Neural cell (in vitro differentiated cells): Measurements from ENCODE around the gene PBX1. TPM values are rescaled to one million over a fixed set of nuclear protein-coding genes. Genes with fewer than 3 reads are reported as not detected.

Experiments
- H2AFZ ChIP-seq: fragments of 200-600, 300-800 bp; sonication (generic), shearing (Covaris generic); 2 replicates; pipeline ENCODE4 v1.6.0; 2014; ENCODE audit warnings: low read depth, mild to moderate bottlenecking, antibody characterized with exemption, low read length, moderate library complexity
- H3F3A ChIP-seq: fragments of 200-600 bp; shearing (Covaris generic); 2 replicates; pipeline ENCODE4 v1.6.1; 2016; ENCODE audit warnings: mild to moderate bottlenecking, moderate library complexity, mixed read lengths, antibody characterized with exemption, low read length; ENCODE audit not compliant: insufficient read depth, poor library complexity, severe bottlenecking
- H3K27ac ChIP-seq: fragments of 200-600, 300-800 bp; sonication (generic), shearing (Covaris generic); 2 replicates; pipeline ENCODE4 v1.5.1; 2014; ENCODE audit warnings: mild to moderate bottlenecking, low read length, moderate library complexity
- H3K27me3 ChIP-seq: fragments of 300-800, 200-600 bp; sonication (generic), shearing (Covaris generic); 2 replicates; pipeline ENCODE4 v1.6.0; 2014; ENCODE audit warnings: mild to moderate bottlenecking, low read depth, low read length, moderate library complexity; ENCODE audit not compliant: insufficient read depth
- H3K36me3 ChIP-seq: fragments of 300-800, 200-600 bp; sonication (generic), shearing (Covaris generic); 2 replicates; pipeline ENCODE4 v1.5.1; 2014; ENCODE audit warnings: mild to moderate bottlenecking, antibody characterized with exemption, low read length, moderate library complexity; ENCODE audit not compliant: insufficient read depth
- H3K4me2 ChIP-seq: fragments of 300-800, 200-600 bp; sonication (generic), shearing (Covaris generic); 2 replicates; pipeline ENCODE4 v1.6.0; 2014; ENCODE audit warnings: mild to moderate bottlenecking, low read length
- H3K4me3 ChIP-seq: fragments of 300-800, 200-600 bp; sonication (generic), shearing (Covaris generic); 2 replicates; pipeline ENCODE4 v1.5.1; 2014; ENCODE audit warnings: mild to moderate bottlenecking, low read length, moderate library complexity
- H3K79me2 ChIP-seq: fragments of 200-600 bp; shearing (Covaris generic); replicated peaks from 2 replicates; pipeline ENCODE4 v1.6.0; 2014; ENCODE audit warnings: mild to moderate bottlenecking, low read length, moderate library complexity; ENCODE audit not compliant: insufficient read depth
- H3K9ac ChIP-seq: fragments of 300-800, 200-600 bp; sonication (generic), shearing (Covaris generic); 2 replicates; pipeline ENCODE4 v1.6.1; 2016; ENCODE audit warnings: mild to moderate bottlenecking, low read length, mixed read lengths
- H3K9me2 ChIP-seq: fragments of 200-600 bp; shearing (Covaris generic); 2 replicates; pipeline ENCODE4 v1.6.1; 2016; ENCODE audit warnings: mild to moderate bottlenecking, low read length, mixed read lengths; ENCODE audit not compliant: insufficient read depth
- H3K9me3 ChIP-seq: fragments of 200-600, 300-800 bp; sonication (generic), shearing (Covaris generic); 2 replicates; pipeline ENCODE4 v1.6.1; 2016; ENCODE audit warnings: mild to moderate bottlenecking, mixed run types, low read length, moderate library complexity, mixed read lengths
- H4K20me1 ChIP-seq: fragments of 200-600 bp; shearing (Covaris generic); 2 replicates; pipeline ENCODE4 v1.6.1; 2016; ENCODE audit warnings: mild to moderate bottlenecking, mixed run types; ENCODE audit not compliant: insufficient read depth
- EP300 ChIP-seq: fragments of 450-650 bp; conservative IDR thresholded peaks from 2 replicates; pipeline ENCODE4 v1.6.1; 2014; ENCODE audit warnings: antibody characterized with exemption, mild to moderate bottlenecking, moderate library complexity; ENCODE audit not compliant: poor library complexity, severe bottlenecking
- EZH2 ChIP-seq: fragments of 200-600, 300-800 bp; shearing (Covaris generic), sonication (generic); IDR thresholded peaks from 2 replicates; pipeline ENCODE4 v1.6.1; 2014; ENCODE audit warnings: antibody characterized with exemption, low read length, borderline replicate concordance, mild to moderate bottlenecking; ENCODE audit not compliant: insufficient read depth, poor library complexity, severe bottlenecking
- MXI1 ChIP-seq: fragments of 450-650 bp; conservative IDR thresholded peaks from 2 replicates; pipeline ENCODE4 v1.6.1; 2014; ENCODE audit warnings: antibody characterized with exemption, mild to moderate bottlenecking; ENCODE audit not compliant: poor library complexity, severe bottlenecking
- POLR2AphosphoS5 ChIP-seq: IDR thresholded peaks from 2 replicates; pipeline ENCODE4 v1.6.1; 2012
- RAD21 ChIP-seq: fragments of 450-650 bp; conservative IDR thresholded peaks from 2 replicates; pipeline ENCODE4 v1.6.1; 2014; ENCODE audit warnings: antibody characterized with exemption, mild to moderate bottlenecking, moderate library complexity
- SMC3 ChIP-seq: fragments of 450-650 bp; conservative IDR thresholded peaks from 2 replicates; pipeline ENCODE4 v1.6.1; 2014; ENCODE audit warnings: antibody characterized with exemption, mild to moderate bottlenecking, moderate library complexity; ENCODE audit not compliant: poor library complexity
- TAF1 ChIP-seq: IDR thresholded peaks from 2 replicates; pipeline ENCODE4 v1.6.1; 2012; ENCODE audit warnings: low read depth
- polyA plus RNA-seq: library from polyadenylated mRNA; depleted of rRNA; stranded (reverse); fragments of >200 nt; gene quantifications from 2 replicates; pipeline ENCODE4 v1.2.3, GENCODE V29; 2014
- TF ChIP-seq, protein P1 (sequence below): IDR thresholded peaks from 2 replicates; pipeline ENCODE4 v1.6.1; 2012; ENCODE audit warnings: borderline replicate concordance
- TF ChIP-seq, protein P2 (sequence below): fragments of 450-650 bp; IDR thresholded peaks from 2 replicates; pipeline ENCODE4 v1.5.1; 2014; ENCODE audit warnings: antibody characterized with exemption, mild to moderate bottlenecking, moderate library complexity; ENCODE audit not compliant: poor library complexity, severe bottlenecking

The PBX1 gene
- polyA plus RNA-seq, 1 donor from 2014 or later: 42.4 TPM

DNA sequence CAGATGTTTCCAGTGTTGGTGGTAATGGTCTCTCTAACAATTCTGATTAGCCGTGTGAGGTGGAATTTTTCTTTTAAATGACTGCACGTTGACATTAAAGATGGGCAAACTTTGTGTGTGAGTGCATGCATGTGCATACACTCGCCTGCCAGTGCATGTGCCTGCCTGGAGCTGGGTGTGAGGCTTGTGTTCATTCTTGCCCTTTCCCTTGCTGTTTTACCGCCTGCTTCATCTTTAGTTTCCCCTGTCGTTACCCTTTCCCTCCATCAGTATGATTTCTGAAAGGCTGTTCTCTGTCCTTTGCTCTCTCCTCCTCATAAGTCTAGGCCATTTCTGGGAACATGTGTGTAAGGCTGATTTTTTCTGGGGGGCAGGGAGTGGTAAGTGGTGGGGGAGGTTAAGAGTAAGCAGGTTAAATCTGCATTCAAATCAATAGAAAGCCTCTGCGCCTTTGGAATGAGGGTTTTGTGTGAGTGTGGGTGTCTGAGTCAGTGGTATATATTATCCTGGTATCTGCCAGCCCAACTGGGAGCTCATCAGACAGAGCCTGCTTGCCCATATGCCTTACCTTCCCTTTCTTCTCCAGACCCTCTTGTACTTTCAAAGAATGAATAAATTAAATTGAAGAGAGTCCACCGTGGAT, 112.5 kb downstream of the PBX1 start:
- peak overlapping the region; percentile 48 for H3K9ac ChIP-seq
- no peaks in the 10 kb centered on the region for H4K20me1 ChIP-seq
- peak overlapping the region; percentile 36 for H3K4me3 ChIP-seq
- H2AFZ ChIP-seq: no peak overlapping the region
- peaks cover 95% of the 10 kb centered on the region for H3K79me2 ChIP-seq
- no peak for TF ChIP-seq RAD21
- TF ChIP-seq TAF1: no peak
- TF ChIP-seq, protein P1, sequence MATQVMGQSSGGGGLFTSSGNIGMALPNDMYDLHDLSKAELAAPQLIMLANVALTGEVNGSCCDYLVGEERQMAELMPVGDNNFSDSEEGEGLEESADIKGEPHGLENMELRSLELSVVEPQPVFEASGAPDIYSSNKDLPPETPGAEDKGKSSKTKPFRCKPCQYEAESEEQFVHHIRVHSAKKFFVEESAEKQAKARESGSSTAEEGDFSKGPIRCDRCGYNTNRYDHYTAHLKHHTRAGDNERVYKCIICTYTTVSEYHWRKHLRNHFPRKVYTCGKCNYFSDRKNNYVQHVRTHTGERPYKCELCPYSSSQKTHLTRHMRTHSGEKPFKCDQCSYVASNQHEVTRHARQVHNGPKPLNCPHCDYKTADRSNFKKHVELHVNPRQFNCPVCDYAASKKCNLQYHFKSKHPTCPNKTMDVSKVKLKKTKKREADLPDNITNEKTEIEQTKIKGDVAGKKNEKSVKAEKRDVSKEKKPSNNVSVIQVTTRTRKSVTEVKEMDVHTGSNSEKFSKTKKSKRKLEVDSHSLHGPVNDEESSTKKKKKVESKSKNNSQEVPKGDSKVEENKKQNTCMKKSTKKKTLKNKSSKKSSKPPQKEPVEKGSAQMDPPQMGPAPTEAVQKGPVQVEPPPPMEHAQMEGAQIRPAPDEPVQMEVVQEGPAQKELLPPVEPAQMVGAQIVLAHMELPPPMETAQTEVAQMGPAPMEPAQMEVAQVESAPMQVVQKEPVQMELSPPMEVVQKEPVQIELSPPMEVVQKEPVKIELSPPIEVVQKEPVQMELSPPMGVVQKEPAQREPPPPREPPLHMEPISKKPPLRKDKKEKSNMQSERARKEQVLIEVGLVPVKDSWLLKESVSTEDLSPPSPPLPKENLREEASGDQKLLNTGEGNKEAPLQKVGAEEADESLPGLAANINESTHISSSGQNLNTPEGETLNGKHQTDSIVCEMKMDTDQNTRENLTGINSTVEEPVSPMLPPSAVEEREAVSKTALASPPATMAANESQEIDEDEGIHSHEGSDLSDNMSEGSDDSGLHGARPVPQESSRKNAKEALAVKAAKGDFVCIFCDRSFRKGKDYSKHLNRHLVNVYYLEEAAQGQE: no peak
- TF ChIP-seq EP300: no peak
- TF ChIP-seq, protein P2, sequence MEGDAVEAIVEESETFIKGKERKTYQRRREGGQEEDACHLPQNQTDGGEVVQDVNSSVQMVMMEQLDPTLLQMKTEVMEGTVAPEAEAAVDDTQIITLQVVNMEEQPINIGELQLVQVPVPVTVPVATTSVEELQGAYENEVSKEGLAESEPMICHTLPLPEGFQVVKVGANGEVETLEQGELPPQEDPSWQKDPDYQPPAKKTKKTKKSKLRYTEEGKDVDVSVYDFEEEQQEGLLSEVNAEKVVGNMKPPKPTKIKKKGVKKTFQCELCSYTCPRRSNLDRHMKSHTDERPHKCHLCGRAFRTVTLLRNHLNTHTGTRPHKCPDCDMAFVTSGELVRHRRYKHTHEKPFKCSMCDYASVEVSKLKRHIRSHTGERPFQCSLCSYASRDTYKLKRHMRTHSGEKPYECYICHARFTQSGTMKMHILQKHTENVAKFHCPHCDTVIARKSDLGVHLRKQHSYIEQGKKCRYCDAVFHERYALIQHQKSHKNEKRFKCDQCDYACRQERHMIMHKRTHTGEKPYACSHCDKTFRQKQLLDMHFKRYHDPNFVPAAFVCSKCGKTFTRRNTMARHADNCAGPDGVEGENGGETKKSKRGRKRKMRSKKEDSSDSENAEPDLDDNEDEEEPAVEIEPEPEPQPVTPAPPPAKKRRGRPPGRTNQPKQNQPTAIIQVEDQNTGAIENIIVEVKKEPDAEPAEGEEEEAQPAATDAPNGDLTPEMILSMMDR: no peak
- no peak for TF ChIP-seq POLR2AphosphoS5
- TF ChIP-seq MXI1: no peak
- no peak for TF ChIP-seq EZH2
- no peak for TF ChIP-seq SMC3
- peak overlapping the region; percentile 59 for H3K27ac ChIP-seq
- H3K4me2 ChIP-seq: peak overlapping the region; percentile 0
- no peaks in the 10 kb centered on the region for H3F3A ChIP-seq
- H3K9me2 ChIP-seq: no peaks in the 10 kb centered on the region
- no peaks in the 10 kb centered on the region for H3K36me3 ChIP-seq
- no peaks in the 10 kb centered on the region for H3K9me3 ChIP-seq
- no peaks in the 10 kb centered on the region for H3K27me3 ChIP-seq

DNA sequence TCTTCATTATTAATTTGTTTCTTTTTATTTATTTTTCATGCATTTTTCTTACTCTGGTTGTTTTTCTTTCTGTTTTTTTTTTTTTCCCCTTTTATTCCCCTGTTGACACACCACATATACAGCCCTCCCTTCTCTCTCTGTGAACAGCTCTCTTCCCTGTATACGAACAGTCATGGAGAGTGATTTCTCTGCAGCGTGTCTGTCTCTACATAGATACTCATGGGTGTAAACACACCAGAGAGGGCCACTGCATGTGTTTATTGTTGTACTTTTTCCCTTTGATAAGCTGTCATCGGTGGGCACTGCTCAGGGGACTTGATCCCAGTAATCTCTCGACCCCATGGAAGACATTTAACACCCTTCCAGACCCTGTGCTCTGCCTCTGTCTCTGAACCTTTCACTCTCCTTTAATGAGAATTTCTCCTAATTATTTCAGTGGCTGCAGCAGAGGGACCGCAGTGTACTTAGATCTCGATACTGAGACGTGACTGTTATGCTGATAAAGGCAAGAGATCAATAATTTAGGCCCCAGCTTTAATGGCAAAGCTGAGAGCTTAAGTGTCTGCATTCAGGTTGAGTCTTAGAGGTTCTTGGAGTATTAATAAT, 113.1 kb downstream of the PBX1 start:
- Histone ChIP-seq H2AFZ (no peak overlapping the region), H3F3A (no peaks in the 10 kb centered on the region), H3K4me3 (peak overlapping the region; percentile 36), H3K27ac (peak overlapping the region; percentile 59), H3K9ac (peak overlapping the region; percentile 48), H3K4me2 (peak overlapping the region; percentile 0), H3K36me3 (no peaks in the 10 kb centered on the region), H3K9me2 (no peaks in the 10 kb centered on the region), H3K27me3 (no peaks in the 10 kb centered on the region), H4K20me1 (no peaks in the 10 kb centered on the region), H3K9me3 (no peaks in the 10 kb centered on the region), H3K79me2 (peaks cover 93% of the 10 kb centered on the region)
- TF ChIP-seq POLR2AphosphoS5 (no peak), RAD21 (no peak), TAF1 (no peak), MXI1 (no peak), EP300 (no peak), SMC3 (no peak), EZH2 (no peak)
- TF ChIP-seq, protein P1: no peak
- TF ChIP-seq, protein P2: no peak
